Ascending aorta (tissue), 2 donors: ENCODE results near the gene CPA2. TPM values are rescaled to one million over a fixed set of nuclear protein-coding genes. Genes with fewer than 3 reads are reported as not detected.

ENCODE experiments used
- DNase-seq, 2 donors: peaks; one replicate each; pipeline ENCODE4 v3.0.0-alpha.2; 2019; ENCODE audit warnings: low spot score in 2 of 2
- H3K27ac ChIP-seq, 2 donors: fragments of 200-600 bp; sonication (generic); one replicate each; pipeline ENCODE4 v1.5.1; 2016 to 2017; ENCODE audit warnings: mild to moderate bottlenecking in 1 of 2
- H3K27me3 ChIP-seq: fragments of 200-600 bp; sonication (generic); one replicate; pipeline ENCODE4 v1.5.1; 2017
- H3K36me3 ChIP-seq, 2 donors: fragments of 200-600 bp; sonication (generic); one replicate each; pipeline ENCODE4 v1.5.1; 2016
- H3K4me1 ChIP-seq, 2 donors: fragments of 200-600 bp; sonication (generic); one replicate each; pipeline ENCODE4 v1.5.1; 2016 to 2017; ENCODE audit warnings: mild to moderate bottlenecking in 1 of 2
- H3K4me3 ChIP-seq, 2 donors: fragments of 200-600 bp; sonication (generic); one replicate each; pipeline ENCODE4 v1.5.1; 2016 to 2017; ENCODE audit warnings: mild to moderate bottlenecking in 1 of 2
- H3K9me3 ChIP-seq, 2 donors: fragments of 200-600 bp; sonication (generic); one replicate each; pipeline ENCODE4 v1.5.1; 2016
- CTCF ChIP-seq, 3 experiments: fragments of 200-600 bp in 2 of 3; fragments of 450-650 bp in 1 of 3; sonication (generic) in 2 of 3; IDR thresholded peaks; one replicate each; pipeline ENCODE4 v1.5.1; 2016 to 2019; ENCODE audit warnings: antibody characterized with exemption in 3 of 3, mild to moderate bottlenecking in 1 of 3, moderate library complexity in 1 of 3
- intact Hi-C: fragments of 100-400 bp; cut with DNase I; formaldehyde crosslinking; loops from one replicate; pipeline ENCODE4 v1.15.1; 2023
- total RNA-seq: library from RNA; depleted of rRNA; stranded (reverse); fragments of >200 nt; gene quantifications from one replicate; pipeline ENCODE4 v1.1.0, GENCODE V29; 2016

The CPA2 gene
- total RNA-seq, 1 donor from 2014 or later = not detected

GRCh38 chr7:130276796-130277762, 10.4 kb downstream of the CPA2 start:
- no peak for TF ChIP-seq CTCF (IDR thresholded peaks at IDR 0.05)
- Histone ChIP-seq H3K4me1 (peaks cover 4 to 12% of the 10 kb centered on the region in 2 donors), H3K27ac (no peak overlapping the region), H3K4me3 (no peak overlapping the region), H3K9me3 (no peaks in the 10 kb centered on the region), H3K36me3 (no peaks in the 10 kb centered on the region), H3K27me3 (no peaks in the 10 kb centered on the region)
- intact Hi-C loops = loop anchor here (5.0 to 10.0 kb wide), 4 partner anchors 120 to 388 kb away; partner anchors contain the start of genes COPG2 and KLHDC10
- no peak for DNase-seq

- H3K27me3 ChIP-seq = no peaks in the 10 kb centered on the region
- H3K36me3 ChIP-seq = no peaks in the 10 kb centered on the region
- DNase-seq = peak in 1 of 2 donors; percentile 78
- peak overlapping the region in 1 of 2 donors; percentile 11 for H3K27ac ChIP-seq
- no peak overlapping the region for H3K4me3 ChIP-seq
- no peaks in the 10 kb centered on the region for H3K9me3 ChIP-seq
- intact Hi-C loops = loop anchor here (5.0 to 10.0 kb wide), 4 partner anchors 119 to 387 kb away; partner anchors contain the start of genes COPG2 and KLHDC10
- H3K4me1 ChIP-seq = peaks cover 4 to 5% of the 10 kb centered on the region in 2 donors
- TF ChIP-seq CTCF (IDR thresholded peaks at IDR 0.05) = peak; percentile 45 to 73 (median 66)
Observed at GRCh38 chr7:130277763-130278643, 11.3 kb downstream of the CPA2 start.

- no peak overlapping the region for H3K4me3 ChIP-seq
- H3K36me3 ChIP-seq = no peaks in the 10 kb centered on the region
- TF ChIP-seq CTCF (IDR thresholded peaks at IDR 0.05) = no peak
- intact Hi-C loops = loop anchor here (5.0 to 10.0 kb wide), 4 partner anchors 118 to 386 kb away; partner anchors contain the start of genes COPG2 and KLHDC10
- H3K9me3 ChIP-seq = no peaks in the 10 kb centered on the region
- H3K4me1 ChIP-seq = peaks cover 2 to 4% of the 10 kb centered on the region in 2 donors
- no peak for DNase-seq
- H3K27ac ChIP-seq = no peak overlapping the region
- H3K27me3 ChIP-seq = no peaks in the 10 kb centered on the region
Observed at GRCh38 chr7:130278860-130279259, 12.2 kb downstream of the CPA2 start.

GRCh38 chr7:130279286-130279685, 12.6 kb downstream of the CPA2 start:
- no peak overlapping the region for H3K4me3 ChIP-seq
- H3K27ac ChIP-seq = no peak overlapping the region
- H3K36me3 ChIP-seq = no peaks in the 10 kb centered on the region
- no peaks in the 10 kb centered on the region for H3K9me3 ChIP-seq
- DNase-seq = no peak
- H3K27me3 ChIP-seq = no peaks in the 10 kb centered on the region
- intact Hi-C loops = loop anchor here (5.0 to 10.0 kb wide), 4 partner anchors 118 to 386 kb away; partner anchors contain the start of genes COPG2 and KLHDC10
- peaks cover under 1 to 2% of the 10 kb centered on the region in 2 donors for H3K4me1 ChIP-seq
- TF ChIP-seq CTCF (IDR thresholded peaks at IDR 0.05) = no peak

GRCh38 chr7:130279906-130280305, 13.2 kb downstream of the CPA2 start:
- peaks cover 0 to 2% of the 10 kb centered on the region in 2 donors for H3K4me1 ChIP-seq
- H3K4me3 ChIP-seq = no peak overlapping the region
- no peaks in the 10 kb centered on the region for H3K9me3 ChIP-seq
- H3K27me3 ChIP-seq = no peaks in the 10 kb centered on the region
- DNase-seq = no peak
- intact Hi-C loops = loop anchor here (5.0 to 10.0 kb wide), 4 partner anchors 117 to 385 kb away; partner anchors contain the start of genes COPG2 and KLHDC10
- TF ChIP-seq CTCF (IDR thresholded peaks at IDR 0.05) = no peak
- H3K27ac ChIP-seq = no peak overlapping the region
- no peaks in the 10 kb centered on the region for H3K36me3 ChIP-seq
